Inflammatory macrophage (primary cell): ENCODE results near the gene AREL1.
"Not testable (repeated sequence)": the region's sequence is repeated elsewhere in the genome, so short reads cannot be mapped to it uniquely, and the experiment has no call there.

ENCODE experiments used
- DNase-seq, 2 donors: peaks; one replicate each; pipeline ENCODE4 v3.0.0-alpha.2; 2020 to 2022
- total RNA-seq, 18 experiments: gene quantifications; one replicate each; lab custom pipeline; 2026; ENCODE audit warnings: mixed read lengths in 6 of 18, inconsistent platforms in 2 of 18; lab: John Stamatoyannopoulos, UW

The AREL1 gene
- total RNA-seq = 69.5 to 108 (median 88.9) reads per million in 18 experiments

- DNase-seq = peak; percentile 94 to 95
These were observed at the start of gene AREL1, which contains the start of gene FCF1 for GRCh38 chr14:74712499-74713394. Gene AREL1 (minus strand): TSS chr14:74713080. CDS start chr14:74685615, 27,465 bp downstream. Gene FCF1 (plus strand): TSS chr14:74713144. CDS start chr14:74713198, 54 bp downstream.

DNA sequence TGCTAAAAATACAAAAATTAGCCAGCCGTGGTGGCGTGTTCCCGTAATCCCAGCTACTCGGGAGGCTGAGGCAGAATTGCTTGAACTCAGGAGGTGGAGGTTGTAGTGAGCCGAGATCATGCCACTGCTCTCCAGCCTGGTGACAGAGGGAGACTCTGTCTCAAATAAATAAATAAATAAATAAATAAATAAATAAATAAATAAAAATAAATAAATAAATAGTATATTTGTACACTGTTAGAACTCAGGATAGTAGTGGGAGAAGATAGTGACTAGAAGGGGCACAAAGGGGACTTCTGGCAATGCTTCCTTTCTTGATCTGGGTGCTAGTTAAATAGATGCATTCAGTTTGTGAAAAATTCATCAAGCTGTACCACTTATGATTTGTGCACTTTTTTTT lies 45.6 kb upstream of the AREL1 start:
- DNase-seq = not testable (repeated sequence)

- DNase-seq = no peak
These were observed 43.4 kb upstream of the AREL1 start for GRCh38 chr14:74756326-74756725.

DNA sequence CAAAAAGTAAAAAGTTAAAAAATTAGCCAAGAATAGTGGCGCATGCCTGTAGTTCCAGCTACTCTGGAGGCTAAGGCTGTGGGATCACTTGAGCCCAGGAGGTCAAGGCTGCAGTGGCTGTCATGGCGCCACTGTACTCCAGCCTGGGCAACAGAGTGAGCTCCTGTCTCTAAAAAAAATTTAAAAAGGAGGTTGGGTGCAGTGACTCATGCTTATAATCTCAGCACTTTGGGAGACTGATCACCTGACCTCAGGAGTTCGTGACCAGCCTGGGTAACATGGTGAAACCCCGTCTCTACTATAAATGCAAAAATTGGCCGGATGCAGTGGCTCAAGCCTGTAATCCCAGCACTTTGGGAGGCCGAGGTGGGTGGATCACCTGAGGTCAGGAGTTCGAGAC lies 42.0 kb upstream of the AREL1 start:
- no peak for DNase-seq

DNA sequence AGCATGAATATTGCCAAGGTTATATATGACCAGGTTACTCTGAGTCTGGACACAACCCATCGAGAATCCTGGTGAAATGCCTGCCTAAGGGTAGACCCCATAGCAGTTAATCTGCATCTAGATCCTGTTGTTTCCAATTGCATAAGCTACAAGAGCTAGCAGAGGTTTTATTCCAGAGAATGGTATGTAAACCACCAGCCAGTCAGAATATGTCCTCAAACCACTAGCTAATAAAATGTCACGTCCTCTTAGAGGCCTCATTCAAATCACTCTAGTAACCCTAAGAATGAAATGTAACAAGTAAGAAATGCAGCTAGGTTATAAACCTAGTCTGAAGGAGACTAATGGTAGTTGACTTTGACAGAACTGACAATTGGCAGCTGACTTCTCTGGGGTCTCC lies 41.3 kb upstream of the AREL1 start:
- no peak for DNase-seq

DNA sequence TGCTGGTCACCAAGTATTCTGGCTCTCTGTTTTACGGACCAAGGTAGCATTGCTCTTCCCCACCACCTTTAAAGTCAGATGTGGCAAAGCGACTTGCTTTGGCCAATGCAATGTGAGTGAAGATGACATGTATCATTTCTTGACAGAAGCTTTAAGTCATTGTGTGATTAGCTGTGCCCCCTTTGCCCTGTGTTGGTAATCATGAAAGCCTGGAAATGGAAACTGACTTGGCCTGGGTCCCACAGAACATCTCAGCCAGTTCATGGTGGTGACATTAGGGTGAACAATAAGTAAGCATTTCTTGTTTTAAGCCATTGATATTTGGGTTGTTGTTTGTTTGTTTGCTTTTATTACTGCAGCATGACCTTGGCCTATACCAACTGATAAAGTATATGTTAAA lies 34.4 kb upstream of the AREL1 start:
- no peak for DNase-seq

DNA sequence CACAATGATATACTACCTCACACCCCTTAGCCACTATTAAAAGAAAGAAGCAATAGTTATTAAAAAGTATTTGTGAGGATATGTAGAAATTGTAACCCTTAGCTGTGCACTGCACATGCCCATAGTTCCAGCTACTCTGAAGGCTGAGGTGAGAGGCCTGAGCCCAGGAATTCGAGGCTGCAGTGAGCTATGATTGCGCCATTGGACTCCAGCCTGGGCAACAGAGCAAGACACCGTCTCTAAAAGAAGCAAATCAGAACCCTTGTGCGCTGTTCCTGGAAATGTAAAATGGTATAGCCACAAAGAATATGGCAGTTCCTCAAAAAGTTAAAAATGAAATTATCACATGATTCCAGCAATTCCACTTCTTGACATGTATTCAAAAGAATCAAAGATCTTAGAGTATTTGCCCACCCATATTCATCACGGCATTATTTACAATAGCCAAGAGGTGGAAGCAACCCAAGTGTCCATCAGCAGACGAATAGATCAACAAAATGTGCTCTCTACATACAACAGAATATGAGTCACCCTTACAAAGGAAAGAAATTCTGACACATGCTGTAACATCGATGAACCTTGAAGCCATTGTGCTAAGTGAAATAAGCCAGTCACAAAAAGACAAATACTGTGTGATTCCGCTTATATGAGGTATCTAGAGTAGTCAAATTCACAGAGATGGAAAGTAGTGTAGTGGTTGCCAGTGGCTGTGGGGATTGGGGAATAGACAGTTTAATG lies 26.6 kb upstream of the AREL1 start:
- no peak for DNase-seq

GRCh38 chr14:74737753-74738325 lies 25.0 kb upstream of the AREL1 start:
- no peak for DNase-seq

- DNase-seq = no peak
These were observed 22.2 kb upstream of the AREL1 start for GRCh38 chr14:74735125-74735524.

DNA sequence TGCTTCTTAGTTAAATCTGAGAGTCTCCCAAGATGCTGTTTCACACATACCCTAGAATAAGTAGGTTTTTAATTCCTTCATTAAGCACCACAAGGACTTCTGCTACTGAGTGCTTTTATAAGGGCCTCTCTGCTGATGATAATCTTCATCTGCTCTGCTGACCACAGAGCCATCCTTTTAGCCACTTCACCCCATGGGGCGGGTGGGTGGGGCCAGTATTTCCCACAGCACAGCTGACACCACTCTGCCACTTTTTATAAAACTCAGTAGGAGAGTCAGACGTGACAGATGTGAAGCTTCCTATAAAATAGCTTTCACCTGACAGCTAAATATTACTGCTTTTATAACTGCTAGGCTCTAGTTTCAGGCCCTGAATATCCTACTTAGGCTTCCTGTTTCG lies 20.3 kb upstream of the AREL1 start:
- DNase-seq = no peak

- DNase-seq = no peak
These were observed 19.5 kb upstream of the AREL1 start for GRCh38 chr14:74732387-74732786.

DNA sequence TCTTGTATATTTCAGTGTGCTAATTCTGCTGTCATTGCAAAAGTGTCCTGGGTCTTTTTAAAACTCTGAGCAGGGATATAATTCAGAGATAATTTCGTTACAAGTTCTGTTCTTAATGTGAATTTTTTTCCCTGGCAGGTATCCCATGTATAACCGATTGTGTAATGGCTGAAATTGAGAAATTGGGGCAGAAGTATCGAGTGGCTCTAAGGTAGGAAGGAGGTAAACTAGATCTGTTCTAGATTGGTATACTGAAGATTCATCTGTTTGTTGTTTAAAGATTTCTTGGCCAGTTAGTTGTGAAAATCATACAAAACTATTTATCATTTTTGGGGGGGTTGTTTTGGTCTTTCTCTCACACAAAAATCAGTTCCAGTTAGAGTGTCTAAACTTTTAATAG lies 10.3 kb upstream of the AREL1 start:
- no peak for DNase-seq

GRCh38 chr14:74720526-74720925 lies 7.6 kb upstream of the AREL1 start:
- no peak for DNase-seq

- DNase-seq = no peak
These were observed 485 bp upstream of the AREL1 start for GRCh38 chr14:74713395-74713735.

GRCh38 chr14:74711651-74712050 lies 1.2 kb downstream of the AREL1 start:
- DNase-seq = no peak

DNA sequence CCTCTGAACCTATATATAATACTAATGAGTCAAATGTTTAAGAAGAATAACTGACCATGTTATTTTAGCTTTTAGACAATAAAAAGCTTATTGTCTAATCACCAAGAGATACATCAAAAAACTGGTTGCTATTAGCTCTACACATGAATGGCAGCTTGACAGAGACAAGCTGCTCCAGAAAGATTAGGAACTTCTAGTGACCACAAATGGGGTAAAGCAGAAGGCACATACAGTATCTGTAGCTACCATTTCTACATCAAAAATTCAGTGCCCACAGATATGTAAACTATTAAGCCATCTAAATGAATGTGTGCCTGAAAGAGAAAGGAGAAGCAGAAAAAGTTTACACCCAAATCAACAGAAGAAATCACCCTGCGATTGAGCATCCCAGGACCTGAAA lies 2.4 kb downstream of the AREL1 start:
- peak in 1 of 2 donors; percentile 23 for DNase-seq

- no peak for DNase-seq
These were observed 7.0 kb downstream of the AREL1 start for GRCh38 chr14:74705613-74706500.

DNA sequence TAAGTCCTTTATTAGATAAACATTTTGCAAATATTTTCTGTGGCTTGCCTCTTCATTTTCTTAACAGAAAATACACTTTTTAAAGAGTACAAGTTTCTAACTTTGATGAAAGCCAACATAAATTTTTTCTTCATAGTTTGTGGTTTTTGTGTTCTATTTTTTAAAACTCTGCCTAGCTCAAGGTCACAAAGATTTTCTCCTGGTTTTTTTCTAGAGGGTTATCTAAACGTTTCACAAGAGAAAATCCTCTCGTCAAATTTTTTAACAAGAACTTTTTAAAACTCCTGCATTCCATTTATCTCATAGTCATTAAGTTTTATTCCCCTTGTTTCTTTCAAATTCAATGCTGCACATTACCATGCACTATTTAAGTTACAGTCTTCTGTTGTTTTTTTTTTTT lies 8.2 kb downstream of the AREL1 start:
- DNase-seq = no peak

GRCh38 chr14:74703043-74703442 lies 9.8 kb downstream of the AREL1 start:
- no peak for DNase-seq

DNA sequence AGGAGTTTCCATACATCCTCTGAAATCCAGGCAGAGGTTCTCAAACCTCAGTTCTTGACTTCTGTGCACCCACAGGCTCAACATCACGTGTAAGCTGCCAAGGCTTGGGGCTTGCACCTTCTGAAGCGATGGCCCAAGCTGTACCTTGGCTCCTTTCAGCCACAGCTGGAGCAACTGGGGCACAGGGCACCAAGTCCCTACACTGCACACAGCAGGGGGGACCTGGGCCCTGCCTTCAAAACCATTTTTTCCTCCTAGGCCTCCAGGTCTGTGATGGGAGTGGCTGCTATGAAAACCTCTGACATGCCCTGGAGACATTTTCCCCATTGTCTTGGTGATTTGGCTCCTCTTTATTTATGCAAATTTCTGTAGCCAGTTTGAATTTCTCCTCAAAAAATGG lies 10.6 kb downstream of the AREL1 start:
- no peak for DNase-seq

DNA sequence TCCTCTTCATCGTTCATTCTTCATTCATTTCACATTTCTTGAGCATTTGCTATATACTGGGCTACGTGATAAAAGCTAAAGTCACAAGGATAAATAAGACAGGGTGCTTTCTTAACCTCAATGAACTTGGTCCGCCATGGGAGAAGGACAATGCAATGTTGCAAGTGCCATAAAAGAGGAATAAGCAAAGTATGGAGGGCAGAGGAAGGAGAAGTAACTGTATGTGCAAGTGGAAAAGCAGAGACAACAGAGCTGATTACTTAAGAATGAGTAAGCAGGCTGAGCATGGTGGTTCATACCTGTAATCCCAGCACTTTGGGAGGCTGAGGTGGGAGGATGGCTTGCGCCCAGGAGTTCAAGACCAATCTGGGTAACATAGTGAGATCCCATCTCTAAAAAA lies 14.4 kb downstream of the AREL1 start:
- DNase-seq = peak; percentile 83 to 89

DNA sequence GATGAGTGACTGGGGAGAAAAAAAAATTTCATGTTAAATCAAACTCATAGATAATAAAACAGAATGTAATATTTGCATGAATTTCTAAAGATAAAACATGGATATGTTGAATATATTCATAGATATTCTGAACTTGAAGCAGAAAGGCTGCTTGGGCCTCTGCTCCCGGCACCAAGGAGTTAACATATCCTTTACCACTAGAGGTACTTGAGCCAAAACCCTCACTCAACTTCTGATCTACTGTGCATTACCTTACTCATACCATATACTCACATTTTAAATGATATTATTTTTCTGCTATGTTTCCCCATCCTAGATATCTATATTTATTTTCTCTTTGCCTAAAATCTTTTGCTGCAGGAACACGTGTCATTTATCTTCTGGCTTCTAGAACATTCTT lies 14.9 kb downstream of the AREL1 start:
- no peak for DNase-seq
